Neural progenitor cell (in vitro differentiated cells): ENCODE data around the gene IMPG2. TPM values are rescaled to one million over a fixed set of nuclear protein-coding genes. Genes with fewer than 3 reads are reported as not detected.

ENCODE experiments used
- DNase-seq: peaks from one replicate; pipeline ENCODE4 v3.0.0-alpha.2; 2016; ENCODE audit warnings: low spot score
- H2AFZ ChIP-seq: fragments of 200-600 bp; sonication (generic); replicated peaks from 2 replicates; pipeline ENCODE4 v1.6.1; 2016; ENCODE audit warnings: antibody characterized with exemption
- H3F3A ChIP-seq: fragments of 200-600 bp; sonication (generic); 2 replicates; pipeline ENCODE4 v1.6.1; 2016; ENCODE audit warnings: antibody characterized with exemption, low read depth
- H3K27ac ChIP-seq: fragments of 200-600 bp; sonication (generic); 2 replicates; pipeline ENCODE4 v1.5.1; 2016; ENCODE audit warnings: mild to moderate bottlenecking
- H3K27me3 ChIP-seq: fragments of 200-600 bp; sonication (generic); 2 replicates; pipeline ENCODE4 v1.6.1; 2016; ENCODE audit warnings: mild to moderate bottlenecking, moderate library complexity
- H3K36me3 ChIP-seq: fragments of 200-600 bp; sonication (generic); 2 replicates; pipeline ENCODE4 v1.5.1; 2016
- H3K4me1 ChIP-seq: fragments of 200-600 bp; sonication (generic); 2 replicates; pipeline ENCODE4 v1.6.1; 2016; ENCODE audit warnings: mixed run types
- H3K4me2 ChIP-seq: fragments of 200-600 bp; sonication (generic); 2 replicates; pipeline ENCODE4 v1.6.1; 2016
- H3K4me3 ChIP-seq: fragments of 200-600 bp; sonication (generic); 2 replicates; pipeline ENCODE4 v1.5.1; 2016
- H3K79me2 ChIP-seq: fragments of 200-600 bp; sonication (generic); 2 replicates; pipeline ENCODE4 v1.6.1; 2016; ENCODE audit warnings: low read depth
- H3K9ac ChIP-seq: fragments of 200-600 bp; sonication (generic); 2 replicates; pipeline ENCODE4 v1.6.1; 2016
- H3K9me3 ChIP-seq: fragments of 200-600 bp; sonication (generic); 2 replicates; pipeline ENCODE4 v1.5.1; 2016; ENCODE audit warnings: low read depth
- H4K20me1 ChIP-seq: fragments of 200-600 bp; sonication (generic); 2 replicates; pipeline ENCODE4 v1.6.1; 2016; ENCODE audit warnings: low read depth
- H3K27ac Mint-ChIP-seq: 3 replicates; pipeline ENCODE4 v1.8.0; 2021; ENCODE audit warnings: mixed read lengths
- H3K27me3 Mint-ChIP-seq: 2 replicates; pipeline ENCODE4 v1.8.0; 2022; ENCODE audit warnings: low read depth, mild to moderate bottlenecking, inconsistent platforms, moderate library complexity, mixed read lengths; ENCODE audit not compliant: insufficient read depth
- H3K36me3 Mint-ChIP-seq: 3 replicates; pipeline ENCODE4 v1.8.0; 2021; ENCODE audit warnings: mixed read lengths
- H3K4me1 Mint-ChIP-seq: 3 replicates; pipeline ENCODE4 v1.8.0; 2021; ENCODE audit warnings: mixed read lengths
- H3K4me3 Mint-ChIP-seq: 3 replicates; pipeline ENCODE4 v1.8.0; 2021; ENCODE audit warnings: mild to moderate bottlenecking, moderate library complexity, mixed read lengths
- H3K9me3 Mint-ChIP-seq: 3 replicates; pipeline ENCODE4 v1.8.0; 2020; ENCODE audit warnings: mixed read lengths
- CTCF ChIP-seq: fragments of 200-600 bp; sonication (generic); IDR thresholded peaks from 2 replicates; pipeline ENCODE4 v1.5.1; 2017; ENCODE audit warnings: antibody characterized with exemption, mild to moderate bottlenecking
- EZH2 ChIP-seq: fragments of 200-600 bp; sonication (generic); IDR thresholded peaks from 2 replicates; pipeline ENCODE4 v1.6.1; 2017; ENCODE audit warnings: antibody characterized with exemption, mild to moderate bottlenecking, moderate library complexity
- EZH2phosphoT487 ChIP-seq: fragments of 200-600 bp; sonication (generic); IDR thresholded peaks from 2 replicates; pipeline ENCODE4 v1.6.1; 2017; ENCODE audit warnings: antibody characterized with exemption
- total RNA-seq: library from RNA; depleted of rRNA; stranded (reverse); fragments of >200 nt; gene quantifications from 2 replicates; pipeline ENCODE4 v1.2.3, GENCODE V29; 2015; ENCODE audit warnings: low replicate concordance

IMPG2 gene
- total RNA-seq, 1 donor from 2014 or later = 0.15 TPM

- no peaks in the 10 kb centered on the region for H3K36me3 Mint-ChIP-seq
- DNase-seq = no peak
- Histone ChIP-seq H3K36me3 (no peaks in the 10 kb centered on the region), H3K9me3 (no peaks in the 10 kb centered on the region), H3K9ac (no peak overlapping the region), H3K27ac (no peak overlapping the region), H4K20me1 (no peaks in the 10 kb centered on the region), H3K4me3 (no peak overlapping the region), H3F3A (no peaks in the 10 kb centered on the region), H3K4me2 (no peak overlapping the region), H3K79me2 (no peaks in the 10 kb centered on the region), H3K4me1 (peaks cover 18% of the 10 kb centered on the region), H2AFZ (no peak overlapping the region), H3K27me3 (no peaks in the 10 kb centered on the region)
- peaks cover 18% of the 10 kb centered on the region for H3K4me1 Mint-ChIP-seq
- no peaks in the 10 kb centered on the region for H3K27me3 Mint-ChIP-seq
- no peaks in the 10 kb centered on the region for H3K9me3 Mint-ChIP-seq
- TF ChIP-seq EZH2phosphoT487 (no peak), EZH2 (no peak), CTCF (no peak)
- no peak overlapping the region for H3K4me3 Mint-ChIP-seq
- no peak overlapping the region for H3K27ac Mint-ChIP-seq
Measured at GRCh38 chr3:101253396-101253795, 67.0 kb downstream of the IMPG2 start.

- no peaks in the 10 kb centered on the region for H3K36me3 ChIP-seq
- Mint-ChIP-seq H3K27ac (no peak overlapping the region), H3K36me3 (no peaks in the 10 kb centered on the region), H3K9me3 (no peaks in the 10 kb centered on the region), H3K4me3 (no peak overlapping the region), H3K27me3 (no peaks in the 10 kb centered on the region), H3K4me1 (peaks cover 21% of the 10 kb centered on the region)
- peaks cover 18% of the 10 kb centered on the region for H3K4me1 ChIP-seq
- H2AFZ ChIP-seq = no peak overlapping the region
- peak overlapping the region; percentile 9 for H3K4me2 ChIP-seq
- peak; percentile 36 for DNase-seq
- H4K20me1 ChIP-seq = no peaks in the 10 kb centered on the region
- no peaks in the 10 kb centered on the region for H3K79me2 ChIP-seq
- H3K4me3 ChIP-seq = no peak overlapping the region
- no peaks in the 10 kb centered on the region for H3K27me3 ChIP-seq
- H3K27ac ChIP-seq = no peak overlapping the region
- no peaks in the 10 kb centered on the region for H3F3A ChIP-seq
- no peak overlapping the region for H3K9ac ChIP-seq
- TF ChIP-seq CTCF (no peak), EZH2phosphoT487 (no peak), EZH2 (no peak)
- no peaks in the 10 kb centered on the region for H3K9me3 ChIP-seq
Measured at GRCh38 chr3:101252945-101253344, 67.4 kb downstream of the IMPG2 start.

- H3K4me1 ChIP-seq = peaks cover 18% of the 10 kb centered on the region
- H3K27ac Mint-ChIP-seq = no peak overlapping the region
- no peak overlapping the region for H3K27ac ChIP-seq
- peak overlapping the region; percentile 9 for H3K4me2 ChIP-seq
- DNase-seq = no peak
- no peaks in the 10 kb centered on the region for H3K9me3 Mint-ChIP-seq
- no peaks in the 10 kb centered on the region for H3K79me2 ChIP-seq
- H3K36me3 Mint-ChIP-seq = no peaks in the 10 kb centered on the region
- no peaks in the 10 kb centered on the region for H3K27me3 ChIP-seq
- no peak for TF ChIP-seq EZH2phosphoT487
- TF ChIP-seq CTCF = no peak
- H3K4me3 Mint-ChIP-seq = no peak overlapping the region
- H3K9me3 ChIP-seq = no peaks in the 10 kb centered on the region
- no peak overlapping the region for H3K9ac ChIP-seq
- no peak overlapping the region for H3K4me3 ChIP-seq
- no peak overlapping the region for H2AFZ ChIP-seq
- no peaks in the 10 kb centered on the region for H3F3A ChIP-seq
- H3K27me3 Mint-ChIP-seq = no peaks in the 10 kb centered on the region
- no peaks in the 10 kb centered on the region for H3K36me3 ChIP-seq
- H4K20me1 ChIP-seq = no peaks in the 10 kb centered on the region
- peaks cover 21% of the 10 kb centered on the region for H3K4me1 Mint-ChIP-seq
Measured at GRCh38 chr3:101252307-101252706, 68.1 kb downstream of the IMPG2 start.
